C4-2B (cell line): ENCODE results near the gene KCNA10.

ENCODE experiments used
- CTCF ChIP-seq: fragments of 450-650 bp; conservative IDR thresholded peaks from 2 replicates; pipeline ENCODE4 v1.5.1; 2017; ENCODE audit warnings: mild to moderate bottlenecking
- ZFX ChIP-seq: fragments of 450-650 bp; IDR thresholded peaks from 2 replicates; pipeline ENCODE4 v1.6.1; 2017

GRCh38 chr1:110492573-110492972 is 26.4 kb downstream of the KCNA10 start:
- no peak for TF ChIP-seq CTCF
- no peak for TF ChIP-seq ZFX
